ENCODE measurements around the gene TRIP6.

GRCh38 chr7:100891568-100892247 is 24.5 kb downstream of the TRIP6 start:
- TF ChIP-seq CTCF (IDR thresholded peaks at IDR 0.05; ENCODE audit: borderline replicate concordance, extremely low read depth, low read length, poor library complexity, severe bottlenecking) = no peak
- no peak for TF ChIP-seq EZH2 (IDR thresholded peaks at IDR 0.05; ENCODE audit: borderline replicate concordance, low read depth, low read length, severe bottlenecking)

All from DND-41 (cell line).